PC-9 (cell line): ENCODE results near the gene CENPC.

Experiments used
- EZH2 ChIP-seq: fragments of 200-600 bp; sonication (generic); IDR thresholded peaks from 2 replicates; pipeline ENCODE4 v1.8.0; 2017; ENCODE audit warnings: antibody characterized with exemption, low read depth
- TF ChIP-seq, protein P1 (sequence below): fragments of 200-600 bp; sonication (generic); conservative IDR thresholded peaks from 2 replicates; pipeline ENCODE4 v1.6.1; 2017; ENCODE audit warnings: mixed run types, antibody characterized with exemption, mild to moderate bottlenecking, moderate library complexity

DNA sequence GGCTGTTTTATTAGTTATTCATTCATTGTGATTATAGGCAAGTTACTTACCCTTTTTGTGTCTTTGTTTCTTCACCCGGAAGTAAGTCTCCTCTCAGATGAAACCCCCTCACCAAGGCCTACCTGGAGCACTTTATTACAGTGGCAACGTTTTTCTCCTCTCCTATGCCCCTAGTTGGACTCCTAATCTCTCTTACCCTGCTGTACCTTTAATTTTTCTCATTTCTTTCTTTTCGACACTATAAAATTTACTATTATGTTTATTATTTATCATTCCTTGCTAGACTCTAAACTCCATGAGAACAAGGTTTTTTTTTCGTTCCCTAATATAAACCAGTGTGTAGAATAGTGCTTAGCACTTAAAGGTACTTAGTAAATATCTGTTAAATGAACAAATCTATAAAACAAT lies 30.8 kb upstream of the CENPC start:
- TF ChIP-seq, protein P1, sequence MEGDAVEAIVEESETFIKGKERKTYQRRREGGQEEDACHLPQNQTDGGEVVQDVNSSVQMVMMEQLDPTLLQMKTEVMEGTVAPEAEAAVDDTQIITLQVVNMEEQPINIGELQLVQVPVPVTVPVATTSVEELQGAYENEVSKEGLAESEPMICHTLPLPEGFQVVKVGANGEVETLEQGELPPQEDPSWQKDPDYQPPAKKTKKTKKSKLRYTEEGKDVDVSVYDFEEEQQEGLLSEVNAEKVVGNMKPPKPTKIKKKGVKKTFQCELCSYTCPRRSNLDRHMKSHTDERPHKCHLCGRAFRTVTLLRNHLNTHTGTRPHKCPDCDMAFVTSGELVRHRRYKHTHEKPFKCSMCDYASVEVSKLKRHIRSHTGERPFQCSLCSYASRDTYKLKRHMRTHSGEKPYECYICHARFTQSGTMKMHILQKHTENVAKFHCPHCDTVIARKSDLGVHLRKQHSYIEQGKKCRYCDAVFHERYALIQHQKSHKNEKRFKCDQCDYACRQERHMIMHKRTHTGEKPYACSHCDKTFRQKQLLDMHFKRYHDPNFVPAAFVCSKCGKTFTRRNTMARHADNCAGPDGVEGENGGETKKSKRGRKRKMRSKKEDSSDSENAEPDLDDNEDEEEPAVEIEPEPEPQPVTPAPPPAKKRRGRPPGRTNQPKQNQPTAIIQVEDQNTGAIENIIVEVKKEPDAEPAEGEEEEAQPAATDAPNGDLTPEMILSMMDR, result no peak
- TF ChIP-seq EZH2, result no peak
